GM19043 (cell line): ENCODE measurements around the gene QSOX2.
"Not testable (repeated sequence)": the region's sequence is repeated elsewhere in the genome, so short reads cannot be mapped to it uniquely, and the experiment has no call there.

ENCODE experiments used
- ATAC-seq: cut with Tn5 transposase; IDR thresholded peaks from one replicate; pipeline ENCODE4 v1.9.1; 2021; ENCODE audit warnings: low read depth; ENCODE audit not compliant: unreplicated experiment

The QSOX2 gene

GRCh38 chr9:136282272-136282861, 36.8 kb upstream of the QSOX2 start:
- ATAC-seq = no peak

- no peak for ATAC-seq
These were observed 36.0 kb upstream of the QSOX2 start for GRCh38 chr9:136281421-136282271.

GRCh38 chr9:136280535-136281315, 35.1 kb upstream of the QSOX2 start:
- no peak for ATAC-seq

GRCh38 chr9:136279471-136279870, 33.9 kb upstream of the QSOX2 start:
- ATAC-seq = no peak

GRCh38 chr9:136278894-136279293, 33.3 kb upstream of the QSOX2 start:
- ATAC-seq = no peak

GRCh38 chr9:136278221-136278620, 32.6 kb upstream of the QSOX2 start:
- ATAC-seq = no peak

GRCh38 chr9:136277746-136278145, 32.1 kb upstream of the QSOX2 start:
- no peak for ATAC-seq

GRCh38 chr9:136276716-136277115, 31.1 kb upstream of the QSOX2 start:
- no peak for ATAC-seq

GRCh38 chr9:136275655-136276429, 30.2 kb upstream of the QSOX2 start:
- no peak for ATAC-seq

- no peak for ATAC-seq
These were observed 29.4 kb upstream of the QSOX2 start for GRCh38 chr9:136274786-136275654.

GRCh38 chr9:136273921-136274785, 28.5 kb upstream of the QSOX2 start:
- no peak for ATAC-seq

- no peak for ATAC-seq
These were observed 27.7 kb upstream of the QSOX2 start for GRCh38 chr9:136273244-136273865.

- no peak for ATAC-seq
These were observed 24.6 kb upstream of the QSOX2 start for GRCh38 chr9:136270173-136270705.

- ATAC-seq = no peak
These were observed 23.1 kb upstream of the QSOX2 start for GRCh38 chr9:136268735-136269134.

GRCh38 chr9:136268318-136268717, 22.7 kb upstream of the QSOX2 start:
- ATAC-seq = no peak

- no peak for ATAC-seq
These were observed 21.9 kb upstream of the QSOX2 start for GRCh38 chr9:136267261-136268111.

- ATAC-seq = not testable (repeated sequence)
These were observed 21.0 kb upstream of the QSOX2 start for GRCh38 chr9:136266641-136267040.
